IMR-90 (cell line): ENCODE data around the gene SLC23A1. TPM values are rescaled to one million over a fixed set of nuclear protein-coding genes. Genes with fewer than 3 reads are reported as not detected.

Experiments
- ATAC-seq: fragments of 200-7000 bp; cut with Tn5 transposase; 2 replicates; pipeline ENCODE4 v1.9.1; 2020; ENCODE audit warnings: low read depth, mild to moderate bottlenecking, moderate library complexity
- BruUV-seq: library from RNA; stranded (reverse); fragments of 400-500 nt; replicated peaks from 2 replicates; lab custom pipeline; 2021; lab: Mats Ljungman, UMichigan
- CTCF ChIA-PET: fragments of 300-600 bp; formaldehyde crosslinking; extraction: SDS; loops from one replicate; lab custom pipeline; 2021; ENCODE audit warnings: antibody characterized with exemption; lab: Yijun Ruan, JAX
- POLR2A ChIA-PET: fragments of 300-600 bp; sonication (Branson Sonifier 250); formaldehyde crosslinking; loops from one replicate; lab custom pipeline; 2022; ENCODE audit warnings: antibody characterized with exemption; ENCODE audit not compliant: unreplicated experiment; lab: Charles Lee
- DNase-seq: peaks from one replicate; pipeline ENCODE4 v3.0.0; 2013
- H2AFZ ChIP-seq: replicated peaks from 2 replicates; pipeline ENCODE3; 2013; ENCODE audit warnings: low read length, mild to moderate bottlenecking; ENCODE audit not compliant: poor library complexity
- H2AK5ac ChIP-seq: 2 replicates; pipeline ENCODE4 v1.6.1; 2013; ENCODE audit warnings: low read depth, low read length, inconsistent platforms
- H2AK9ac ChIP-seq: replicated peaks from 2 replicates; pipeline ENCODE3; 2013; ENCODE audit warnings: mild to moderate bottlenecking, low read depth, low read length, moderate library complexity; ENCODE audit not compliant: poor library complexity
- H2BK120ac ChIP-seq: 2 replicates; pipeline ENCODE4 v1.6.1; 2013; ENCODE audit warnings: low read depth, low read length, inconsistent platforms
- H2BK15ac ChIP-seq: 3 replicates; pipeline ENCODE4 v1.6.1; 2013; ENCODE audit warnings: low read depth, low read length, inconsistent platforms
- H2BK20ac ChIP-seq: 2 replicates; pipeline ENCODE4 v1.6.1; 2013; ENCODE audit warnings: low read depth, mild to moderate bottlenecking, inconsistent platforms, low read length, moderate library complexity
- H2BK5ac ChIP-seq: 2 replicates; pipeline ENCODE4 v1.6.1; 2013; ENCODE audit warnings: mild to moderate bottlenecking, low read depth, low read length, inconsistent platforms; ENCODE audit not compliant: poor library complexity, severe bottlenecking
- H3K14ac ChIP-seq: replicated peaks from 2 replicates; pipeline ENCODE4 v1.6.1; 2013; ENCODE audit warnings: low read depth, low read length, inconsistent platforms
- H3K18ac ChIP-seq: 2 replicates; pipeline ENCODE4 v1.6.1; 2013; ENCODE audit warnings: low read depth, low read length, control low read depth
- H3K23ac ChIP-seq: 2 replicates; pipeline ENCODE4 v1.6.1; 2013; ENCODE audit warnings: low read depth, low read length, inconsistent platforms
- H3K27ac ChIP-seq: 2 replicates; pipeline ENCODE4 v1.5.1; 2013; ENCODE audit warnings: mild to moderate bottlenecking, control low read depth, low read length; ENCODE audit not compliant: insufficient read depth
- H3K27me3 ChIP-seq: 2 replicates; pipeline ENCODE4 v1.6.1; 2013; ENCODE audit warnings: low read length; ENCODE audit not compliant: control insufficient read depth, insufficient read depth
- H3K36me3 ChIP-seq: 2 replicates; pipeline ENCODE4 v1.6.1; 2013; ENCODE audit warnings: low read length, mixed read lengths; ENCODE audit not compliant: control insufficient read depth, insufficient read depth
- H3K4ac ChIP-seq: 2 replicates; pipeline ENCODE4 v1.6.1; 2013; ENCODE audit warnings: low read depth, low read length, inconsistent platforms
- H3K4me1 ChIP-seq: 2 replicates; pipeline ENCODE4 v1.6.1; 2013; ENCODE audit warnings: low read length, mixed read lengths; ENCODE audit not compliant: control insufficient read depth, insufficient read depth
- H3K4me2 ChIP-seq: 2 replicates; pipeline ENCODE4 v1.6.1; 2013; ENCODE audit warnings: low read depth, mild to moderate bottlenecking, control low read depth, low read length, moderate library complexity
- H3K4me3 ChIP-seq: 2 replicates; pipeline ENCODE4 v1.5.1; 2013; ENCODE audit warnings: low read depth, mild to moderate bottlenecking, control low read depth, low read length, moderate library complexity; ENCODE audit not compliant: insufficient read depth
- H3K56ac ChIP-seq: 2 replicates; pipeline ENCODE4 v1.6.1; 2013; ENCODE audit warnings: low read length, inconsistent platforms; ENCODE audit not compliant: insufficient read depth; ENCODE audit errors: extremely low read depth
- H3K79me1 ChIP-seq, 2 experiments: 2 replicates each; pipeline ENCODE4 v1.6.1; 2013; ENCODE audit warnings: low read length in 2 of 2, inconsistent platforms in 1 of 2, low read depth in 1 of 2
- H3K9ac ChIP-seq: 2 replicates; pipeline ENCODE4 v1.6.1; 2013; ENCODE audit warnings: low read depth, low read length, control low read depth
- H3K9me1 ChIP-seq: 2 replicates; pipeline ENCODE4 v1.6.1; 2013; ENCODE audit warnings: low read length, inconsistent platforms; ENCODE audit not compliant: insufficient read depth
- H3K9me3 ChIP-seq: 2 replicates; pipeline ENCODE4 v1.6.1; 2013; ENCODE audit warnings: low read length; ENCODE audit not compliant: control insufficient read depth, insufficient read depth
- H4K20me1 ChIP-seq: 2 replicates; pipeline ENCODE4 v1.6.1; 2013; ENCODE audit warnings: low read length, inconsistent platforms; ENCODE audit not compliant: insufficient read depth
- H4K5ac ChIP-seq: 2 replicates; pipeline ENCODE4 v1.6.1; 2013; ENCODE audit warnings: mild to moderate bottlenecking, low read depth, low read length, control low read depth
- H4K8ac ChIP-seq, 2 experiments: 2 replicates each; pipeline ENCODE4 v1.6.1; 2013; ENCODE audit warnings: low read depth in 2 of 2, low read length in 2 of 2, control low read depth in 1 of 2, inconsistent platforms in 1 of 2
- H4K91ac ChIP-seq: 2 replicates; pipeline ENCODE4 v1.6.1; 2013; ENCODE audit warnings: low read depth, low read length, inconsistent platforms; ENCODE audit not compliant: insufficient read depth
- ELK1 ChIP-seq: fragments of 150-350 bp; IDR thresholded peaks from 2 replicates; pipeline ENCODE4 v1.6.1; 2016; ENCODE audit warnings: low read depth, mild to moderate bottlenecking, low read length, moderate library complexity, borderline replicate concordance
- WGBS, 2 experiments: methylation state at CpG; one replicate each; pipeline versions ENCODE4 v1.1.5 to v1.1.7; 2013; ENCODE audit warnings: missing lambda C conversion rate in 2 of 2; ENCODE audit not compliant: insufficient read length in 1 of 2; ENCODE audit errors: extremely low coverage in 2 of 2; 5-methylcytosine and 5-hydroxymethylcytosine counted together
- dilution Hi-C: fragments of 300-500 bp; cut with HindIII; formaldehyde crosslinking; loops from one replicate; pipeline ENCODE4 v1.14.3; 2018; ENCODE audit warnings: low sequenced_read_pairs; ENCODE audit not compliant: unreplicated experiment
- in situ Hi-C: fragments of 300-500 bp; cut with MboI; formaldehyde crosslinking; loops from 3 replicates; pipeline ENCODE4 v1.14.3; 2019; ENCODE audit warnings: low sequenced_read_pairs, inconsistent platforms, mixed read lengths
- intact Hi-C: fragments of 100-400 bp; cut with micrococcal nuclease; formaldehyde crosslinking; loops from 2 replicates; pipeline ENCODE4 v1.10.0; 2022
- polyA plus RNA-seq, 3 experiments: library from polyadenylated mRNA; depleted of rRNA; stranded (reverse); fragments of >200 nt; gene quantifications; 2 replicates each; pipeline ENCODE4 v1.2.3, GENCODE V29; 2012; ENCODE audit warnings: low replicate concordance in 1 of 3
- total RNA-seq: library from RNA; depleted of rRNA; stranded (reverse); fragments of >200 nt; gene quantifications from 2 replicates; pipeline ENCODE4 v1.2.3, GENCODE V29; 2012

The SLC23A1 gene
- total and polyA plus RNA-seq, 2 of the 4 experiments (the other 2 are of a cell fraction), result not detected

- H3K4ac ChIP-seq, result no peak overlapping the region
- peaks cover 6% of the 10 kb centered on the region; the same call in 1 of the 2 replicates for H3K27me3 ChIP-seq
- H4K91ac ChIP-seq, result no peak overlapping the region
- H4K5ac ChIP-seq, result no peak overlapping the region
- H2BK5ac ChIP-seq, result no peak overlapping the region
- DNase-seq (no peak), ATAC-seq (no peak)
- TF ChIP-seq ELK1, result no peak
- no peak overlapping the region for H3K4me3 ChIP-seq
- in situ Hi-C loops, result no loop called here
- H3K23ac ChIP-seq, result no peak overlapping the region
- ChIA-PET CTCF (no interaction called here), POLR2A (no interaction called here)
- H3K9ac ChIP-seq, result no peak overlapping the region
- H2AFZ ChIP-seq, result no peak overlapping the region
- H4K20me1 ChIP-seq, result no peaks in the 10 kb centered on the region; the same call in 1 of the 2 replicates
- no peaks in the 10 kb centered on the region for H3K9me3 ChIP-seq
- no peak overlapping the region for H2BK20ac ChIP-seq
- H3K4me2 ChIP-seq, result no peak overlapping the region
- H3K27ac ChIP-seq, result no peak overlapping the region
- no TSS peak for BruUV-seq
- no peak overlapping the region for H2AK5ac ChIP-seq
- 82% methylated on average over 3 of the region's 6 CpGs; no CpG with 5 or more reads in 1 of the 2 experiments for WGBS, 2 experiments
- H4K8ac ChIP-seq, result no peak overlapping the region
- H3K14ac ChIP-seq, result no peak overlapping the region
- H3K4me1 ChIP-seq, result peaks cover 4% of the 10 kb centered on the region
- H2BK120ac ChIP-seq, result no peak overlapping the region
- H2BK15ac ChIP-seq, result no peak overlapping the region
- no peaks in the 10 kb centered on the region for H3K36me3 ChIP-seq
- intact Hi-C loops, result no loop called here
- no peak overlapping the region for H3K56ac ChIP-seq
- peak overlapping the region; percentile 49 for H2AK9ac ChIP-seq
- dilution Hi-C loops, result loop anchor here (25.0 kb wide), 1 partner anchor 113 kb away; no protein-coding TSS in a partner anchor
- peaks cover 8% of the 10 kb centered on the region for H3K9me1 ChIP-seq
- H3K18ac ChIP-seq, result no peak overlapping the region
- H3K79me1 ChIP-seq, result peaks cover 0 to 14% of the 10 kb centered on the region in 2 experiments; a peak in 1 of 4 replicates
Observed at GRCh38 chr5:139399501-139400121, 16.5 kb upstream of the SLC23A1 start.
